ENCODE results near the gene LCORL. TPM values are rescaled to one million over a fixed set of nuclear protein-coding genes. Genes with fewer than 3 reads are reported as not detected.

The LCORL gene
- total and polyA plus RNA-seq, 2 experiments from 2014 or later: 21.0 to 28.7 TPM

GRCh38 chr4:17962171-17962570 lies 59.4 kb downstream of the LCORL start (continued):
- TF ChIP-seq REST (IDR thresholded peaks at IDR 0.05; ENCODE audit: unreplicated experiment) (no peak), CREB1 (CRISPR knock-in tag; IDR thresholded peaks at IDR 0.05; ENCODE audit: low read depth) (no peak), STAT1 (IDR thresholded peaks at IDR 0.05; ENCODE audit: unreplicated experiment) (no peak), JUNB (IDR thresholded peaks at IDR 0.05; ENCODE audit: unreplicated experiment) (no peak), CTCF (conservative IDR thresholded peaks at IDR 0.05; ENCODE audit: low read depth in 2 of 2) (no peak), POLR2AphosphoS5 (IDR thresholded peaks at IDR 0.05; ENCODE audit: low read depth) (no peak), ETS1 (IDR thresholded peaks at IDR 0.05) (no peak), ZNF114 (CRISPR knock-in tag; IDR thresholded peaks at IDR 0.05) (no peak)

DNA sequence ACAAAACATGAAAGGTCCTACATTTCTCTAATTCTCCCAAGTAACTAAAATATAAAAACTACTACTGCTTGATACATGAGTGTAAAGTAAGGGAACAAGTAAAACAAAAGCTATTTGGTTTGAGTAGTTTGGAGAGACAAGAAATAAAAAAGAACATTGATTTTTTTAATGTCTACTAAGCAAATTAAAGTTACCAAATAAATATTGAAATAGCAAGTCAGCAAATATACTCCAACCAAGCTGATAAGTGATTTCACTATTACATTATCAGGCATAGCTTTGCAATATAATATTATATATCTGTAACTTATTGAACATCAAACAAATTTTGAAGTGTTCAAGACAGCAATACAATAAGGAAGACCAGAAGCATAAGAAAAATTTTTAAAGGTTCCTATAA lies 60.3 kb downstream of the LCORL start:
- Mint-ChIP-seq H3K36me3 (ENCODE audit: low read depth) (peaks cover 8% of the 10 kb centered on the region; the same call in 2 of the 3 replicates), H3K4me1 (peaks cover 11% of the 10 kb centered on the region), H3K27ac (no peak overlapping the region), H3K4me3 (no peak overlapping the region), H3K9me3 (peaks cover 2% of the 10 kb centered on the region; the same call in 1 of the 3 replicates), H3K27me3 (ENCODE audit: insufficient read depth, low read depth, poor library complexity) (peaks cover 1% of the 10 kb centered on the region)
- 0 out of 2 replicates have a peak, but pooled peaks cover 4% of the 10 kb centered on the region for H4K20me1 ChIP-seq (replicated peaks; ENCODE audit: insufficient read depth)
- H3K27ac ChIP-seq (ENCODE audit: low read depth): no peak overlapping the region
- no peak overlapping the region for H3K4me3 ChIP-seq
- no peak overlapping the region for H3K4me2 ChIP-seq
- no peak overlapping the region for H2AFZ ChIP-seq
- peaks cover 11% of the 10 kb centered on the region for H3K4me1 ChIP-seq (ENCODE audit: insufficient read depth)
- ATAC-seq (no peak), DNase-seq (ENCODE audit: low spot score) (no peak)
- H3K27me3 ChIP-seq (ENCODE audit: insufficient read depth): no peaks in the 10 kb centered on the region
- peaks cover 6% of the 10 kb centered on the region; the same call in 1 of the 2 replicates for H3K79me2 ChIP-seq (replicated peaks; ENCODE audit: insufficient read depth)
- H3F3A ChIP-seq (replicated peaks; ENCODE audit: low read depth): no peaks in the 10 kb centered on the region
- H3K9me2 ChIP-seq (ENCODE audit: insufficient read depth): no peaks in the 10 kb centered on the region
- no peaks in the 10 kb centered on the region for H3K36me3 ChIP-seq (ENCODE audit: insufficient read depth)
- TF ChIP-seq CTCF (conservative IDR thresholded peaks at IDR 0.05; ENCODE audit: low read depth in 2 of 2): no peak
- TF ChIP-seq ZNF331 (CRISPR knock-in tag; IDR thresholded peaks at IDR 0.05; ENCODE audit: low read depth): no peak
- TF ChIP-seq STAT1 (IDR thresholded peaks at IDR 0.05; ENCODE audit: unreplicated experiment): no peak
- no peak for TF ChIP-seq EZH2phosphoT487 (IDR thresholded peaks at IDR 0.05; ENCODE audit: unreplicated experiment)
- TF ChIP-seq EZH2 (IDR thresholded peaks at IDR 0.05; ENCODE audit: low read depth, unreplicated experiment): no peak
- TF ChIP-seq NANOG (IDR thresholded peaks at IDR 0.05; ENCODE audit: borderline replicate concordance): no peak
- TF ChIP-seq JUNB (IDR thresholded peaks at IDR 0.05; ENCODE audit: unreplicated experiment): no peak
- no peak for TF ChIP-seq ZNF114 (CRISPR knock-in tag; IDR thresholded peaks at IDR 0.05)
- no peak for TF ChIP-seq CREB1 (CRISPR knock-in tag; IDR thresholded peaks at IDR 0.05; ENCODE audit: low read depth)
